IMR-90 (cell line): ENCODE results near the gene IGF2R.

Experiments
- CEBPB ChIP-seq: IDR thresholded peaks from 2 replicates; pipeline ENCODE4 v1.6.1; 2012; ENCODE audit warnings: low read depth, low read length, improper control_type of control experiment
- ELK1 ChIP-seq: fragments of 150-350 bp; IDR thresholded peaks from 2 replicates; pipeline ENCODE4 v1.6.1; 2016; ENCODE audit warnings: low read depth, mild to moderate bottlenecking, low read length, moderate library complexity, borderline replicate concordance
- FOS ChIP-seq: fragments of 150-350 bp; IDR thresholded peaks from 2 replicates; pipeline ENCODE4 v1.6.1; 2016; ENCODE audit warnings: low read depth, low read length
- MAFK ChIP-seq: IDR thresholded peaks from 2 replicates; pipeline ENCODE4 v1.6.1; 2012; ENCODE audit warnings: low read depth, low read length, improper control_type of control experiment
- MXI1 ChIP-seq: IDR thresholded peaks from 2 replicates; pipeline ENCODE4 v1.6.1; 2012; ENCODE audit warnings: low read depth, mild to moderate bottlenecking, low read length, moderate library complexity, borderline replicate concordance
- POLR2A ChIP-seq: IDR thresholded peaks from 2 replicates; pipeline ENCODE4 v1.6.1; 2012; ENCODE audit warnings: mild to moderate bottlenecking, low read depth, low read length
- RAD21 ChIP-seq: IDR thresholded peaks from 2 replicates; pipeline ENCODE4 v1.6.1; 2012; ENCODE audit warnings: low read length, improper control_type of control experiment
- RFX5 ChIP-seq: IDR thresholded peaks from 2 replicates; pipeline ENCODE4 v1.8.0; 2012; ENCODE audit warnings: low read depth, mild to moderate bottlenecking, low read length, moderate library complexity
- SMC3 ChIP-seq: fragments of 150-350 bp; IDR thresholded peaks from 2 replicates; pipeline ENCODE4 v1.6.1; 2016; ENCODE audit warnings: low read depth, mild to moderate bottlenecking, antibody characterized with exemption, low read length, moderate library complexity
- TF ChIP-seq, protein P1 (sequence below): conservative IDR thresholded peaks from 2 replicates; pipeline ENCODE4 v1.5.1; 2012; ENCODE audit warnings: mild to moderate bottlenecking, low read depth, low read length, improper control_type of control experiment
- TF ChIP-seq, protein P2 (sequence below): fragments of 150-350 bp; IDR thresholded peaks from 2 replicates; pipeline ENCODE4 v1.6.1; 2017; ENCODE audit warnings: mild to moderate bottlenecking, antibody characterized with exemption, low read length, low read depth

DNA sequence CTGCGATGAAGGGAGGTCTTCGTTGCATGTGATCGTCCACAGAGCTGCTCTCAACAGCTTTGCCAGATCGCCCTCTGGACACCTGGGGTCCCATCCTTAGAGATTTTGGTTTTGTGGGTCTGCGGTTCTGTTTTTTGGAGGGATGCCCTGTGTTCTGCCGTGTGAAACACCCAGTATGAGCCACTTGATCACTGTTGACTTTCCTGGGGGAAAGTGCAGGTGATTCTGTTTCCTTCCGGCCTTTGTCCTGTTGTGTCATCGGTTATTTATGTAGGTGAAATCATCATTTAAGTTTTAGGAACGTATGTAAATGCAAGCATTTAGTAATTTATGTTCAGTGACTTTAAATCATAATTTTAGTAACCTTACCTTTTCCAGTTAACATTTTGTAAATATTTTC, 96.3 kb downstream of the IGF2R start:
- TF ChIP-seq MXI1 (no peak), POLR2A (no peak), CEBPB (no peak), RFX5 (no peak), SMC3 (no peak), RAD21 (no peak), FOS (no peak), ELK1 (no peak), MAFK (no peak)
- TF ChIP-seq, protein P1, sequence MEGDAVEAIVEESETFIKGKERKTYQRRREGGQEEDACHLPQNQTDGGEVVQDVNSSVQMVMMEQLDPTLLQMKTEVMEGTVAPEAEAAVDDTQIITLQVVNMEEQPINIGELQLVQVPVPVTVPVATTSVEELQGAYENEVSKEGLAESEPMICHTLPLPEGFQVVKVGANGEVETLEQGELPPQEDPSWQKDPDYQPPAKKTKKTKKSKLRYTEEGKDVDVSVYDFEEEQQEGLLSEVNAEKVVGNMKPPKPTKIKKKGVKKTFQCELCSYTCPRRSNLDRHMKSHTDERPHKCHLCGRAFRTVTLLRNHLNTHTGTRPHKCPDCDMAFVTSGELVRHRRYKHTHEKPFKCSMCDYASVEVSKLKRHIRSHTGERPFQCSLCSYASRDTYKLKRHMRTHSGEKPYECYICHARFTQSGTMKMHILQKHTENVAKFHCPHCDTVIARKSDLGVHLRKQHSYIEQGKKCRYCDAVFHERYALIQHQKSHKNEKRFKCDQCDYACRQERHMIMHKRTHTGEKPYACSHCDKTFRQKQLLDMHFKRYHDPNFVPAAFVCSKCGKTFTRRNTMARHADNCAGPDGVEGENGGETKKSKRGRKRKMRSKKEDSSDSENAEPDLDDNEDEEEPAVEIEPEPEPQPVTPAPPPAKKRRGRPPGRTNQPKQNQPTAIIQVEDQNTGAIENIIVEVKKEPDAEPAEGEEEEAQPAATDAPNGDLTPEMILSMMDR = no peak
- TF ChIP-seq, protein P2, sequence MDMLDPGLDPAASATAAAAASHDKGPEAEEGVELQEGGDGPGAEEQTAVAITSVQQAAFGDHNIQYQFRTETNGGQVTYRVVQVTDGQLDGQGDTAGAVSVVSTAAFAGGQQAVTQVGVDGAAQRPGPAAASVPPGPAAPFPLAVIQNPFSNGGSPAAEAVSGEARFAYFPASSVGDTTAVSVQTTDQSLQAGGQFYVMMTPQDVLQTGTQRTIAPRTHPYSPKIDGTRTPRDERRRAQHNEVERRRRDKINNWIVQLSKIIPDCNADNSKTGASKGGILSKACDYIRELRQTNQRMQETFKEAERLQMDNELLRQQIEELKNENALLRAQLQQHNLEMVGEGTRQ = no peak
